ENCODE data around the gene ORM1.

- TF ChIP-seq POLR2A (IDR thresholded peaks at IDR 0.05; ENCODE audit: low read depth, low read length) = no peak
- no peak for TF ChIP-seq TAF1 (IDR thresholded peaks at IDR 0.05; ENCODE audit: borderline replicate concordance, low read depth, low read length)
These were observed 4.5 kb upstream of the ORM1 start for GRCh38 chr9:114318416-114318815.

Measured in GM12892 (cell line).